B cell (primary cell): ENCODE data around the gene CEP68. TPM values are rescaled to one million over a fixed set of nuclear protein-coding genes. Genes with fewer than 3 reads are reported as not detected.

Experiments used
- ATAC-seq: fragments of 200-7000 bp; cut with Tn5 transposase; one replicate; pipeline ENCODE4 v1.10.0; 2021; ENCODE audit warnings: low read depth, mild to moderate bottlenecking, moderate number of reproducible peaks, moderate library complexity
- CTCF ChIA-PET: fragments of 350-600 bp; sonication (Branson Sonifier 250); formaldehyde crosslinking; loops from one replicate; lab custom pipeline; 2021; ENCODE audit warnings: antibody characterized with exemption, inconsistent platforms; lab: Charles Lee
- POLR2A ChIA-PET: fragments of 350-600 bp; sonication (Branson Sonifier 250); formaldehyde crosslinking; loops from one replicate; lab custom pipeline; 2021; ENCODE audit warnings: antibody characterized with exemption; lab: Charles Lee
- DNase-seq: peaks from one replicate; pipeline ENCODE4 v3.0.0; 2013
- H2AFZ ChIP-seq: 2 replicates; pipeline ENCODE4 v1.6.1; 2012; ENCODE audit warnings: mild to moderate bottlenecking, low read depth, low read length; ENCODE audit not compliant: insufficient read depth, poor library complexity, severe bottlenecking
- H3K27ac ChIP-seq, 2 donors: 1 replicate in 1 of 2; 2 replicates in 1 of 2; pipeline ENCODE4 v1.5.1; 2012 to 2013; ENCODE audit warnings: low read length in 2 of 2, mild to moderate bottlenecking in 2 of 2, moderate library complexity in 1 of 2
- H3K27me3 ChIP-seq, 4 experiments: fragments of 200-600 bp in 1 of 4; sonication (generic) in 1 of 4; replicated peaks in 1 of 4; 1 replicate in 2 of 4; 2 replicates in 2 of 4; pipeline versions ENCODE4 v1.6.1 to v1.7.0; 2013 to 2016; ENCODE audit warnings: low read length in 3 of 4, mild to moderate bottlenecking in 2 of 4, mixed read lengths in 1 of 4, moderate library complexity in 1 of 4; ENCODE audit not compliant: insufficient read depth in 4 of 4, control insufficient read depth in 3 of 4; ENCODE audit errors: control extremely low read depth in 1 of 4
- H3K36me3 ChIP-seq, 2 experiments: replicated peaks in 1 of 2; 1 replicate in 1 of 2; 2 replicates in 1 of 2; pipeline versions ENCODE4 v1.6.1 to v1.7.1; 2013; ENCODE audit warnings: low read length in 1 of 2; ENCODE audit not compliant: insufficient read depth in 2 of 2, control insufficient read depth in 1 of 2; ENCODE audit errors: control extremely low read depth in 1 of 2, extremely low read depth in 1 of 2
- H3K4me1 ChIP-seq, 2 donors: fragments of 200-600 bp in 1 of 2; sonication (generic) in 1 of 2; 1 replicate in 1 of 2; 2 replicates in 1 of 2; pipeline versions ENCODE4 v1.5.1 to v1.6.1; 2013 to 2017; ENCODE audit warnings: low read length in 2 of 2; ENCODE audit not compliant: control insufficient read depth in 2 of 2, insufficient read depth in 2 of 2
- H3K4me2 ChIP-seq: replicated peaks from 2 replicates; pipeline ENCODE3; 2012; ENCODE audit warnings: mild to moderate bottlenecking, low read depth, low read length; ENCODE audit not compliant: poor library complexity, severe bottlenecking
- H3K4me3 ChIP-seq, 5 experiments: fragments of 200-600 bp in 1 of 5; sonication (generic) in 1 of 5; 1 replicate in 3 of 5; 2 replicates in 2 of 5; pipeline versions ENCODE4 v1.5.1 to v1.7.0; 2011 to 2016; ENCODE audit warnings: low read length in 4 of 5, mild to moderate bottlenecking in 4 of 5, low read depth in 2 of 5, control low read depth in 1 of 5, moderate library complexity in 1 of 5; ENCODE audit not compliant: insufficient read depth in 1 of 5; ENCODE audit errors: control extremely low read depth in 1 of 5, extremely low read depth in 1 of 5
- H3K79me2 ChIP-seq: fragments of 200-600 bp; sonication (generic); one replicate; pipeline ENCODE4 v1.6.0; 2016; ENCODE audit warnings: low read length; ENCODE audit not compliant: control insufficient read depth, insufficient read depth
- H3K9ac ChIP-seq: fragments of 200-600 bp; sonication (generic); 2 replicates; pipeline ENCODE4 v1.6.1; 2017; ENCODE audit warnings: mild to moderate bottlenecking, low read length, moderate library complexity
- H3K9me3 ChIP-seq, 3 donors: one replicate each; pipeline versions ENCODE4 v1.6.1 to v1.7.1; 2013; ENCODE audit warnings: low read length in 2 of 3; ENCODE audit not compliant: control insufficient read depth in 2 of 3, insufficient read depth in 1 of 3; ENCODE audit errors: control extremely low read depth in 1 of 3
- H4K20me1 ChIP-seq: 2 replicates; pipeline ENCODE4 v1.6.0; 2012; ENCODE audit warnings: mild to moderate bottlenecking, low read length; ENCODE audit not compliant: insufficient read depth, control insufficient read depth, poor library complexity, severe bottlenecking
- H3K27ac Mint-ChIP-seq: one replicate; pipeline ENCODE4 v1.8.0; 2021; ENCODE audit warnings: mixed read lengths
- H3K27me3 Mint-ChIP-seq: one replicate; pipeline ENCODE4 v1.8.0; 2021; ENCODE audit warnings: mixed read lengths
- H3K4me1 Mint-ChIP-seq: one replicate; pipeline ENCODE4 v1.8.0; 2021; ENCODE audit warnings: mixed read lengths
- H3K4me3 Mint-ChIP-seq: one replicate; pipeline ENCODE4 v1.8.0; 2021; ENCODE audit warnings: mixed read lengths
- H3K9me3 Mint-ChIP-seq: one replicate; pipeline ENCODE4 v1.8.0; 2022; ENCODE audit warnings: mixed read lengths; ENCODE audit not compliant: insufficient read depth
- CTCF ChIP-seq: fragments of 200-600 bp; IDR thresholded peaks from one replicate; pipeline ENCODE4 v1.8.0; 2022; ENCODE audit warnings: antibody characterized with exemption, mild to moderate bottlenecking
- EZH2 ChIP-seq: IDR thresholded peaks from 2 replicates; pipeline ENCODE4 v1.6.1; 2012; ENCODE audit warnings: borderline replicate concordance, low read depth, mild to moderate bottlenecking, moderate library complexity, low read length; ENCODE audit not compliant: insufficient read depth, poor library complexity, severe bottlenecking
- WGBS: methylation state at CpG from one replicate; pipeline ENCODE4 v1.1.5; 2013; ENCODE audit warnings: missing lambda C conversion rate; ENCODE audit not compliant: insufficient coverage; 5-methylcytosine and 5-hydroxymethylcytosine counted together
- intact Hi-C: fragments of 100-400 bp; cut with micrococcal nuclease; formaldehyde crosslinking; loops from one replicate; pipeline ENCODE4 v1.10.0; 2022
- polyA plus RNA-seq: library from polyadenylated mRNA; depleted of rRNA; stranded (reverse); fragments of >200 nt; gene quantifications from 2 replicates; pipeline ENCODE4 v1.2.3, GENCODE V29; 2012
- total RNA-seq, 2 donors: library from RNA; stranded (reverse); fragments of 120-200 nt in 1 of 2; gene quantifications; 1 replicate in 1 of 2; 2 replicates in 1 of 2; pipeline versions ENCODE4 v1.2.3 to v1.2.4, GENCODE V29; 2013 to 2022

CEP68 gene
- total and polyA plus RNA-seq, 2 donors (not counting 1 experiment from before 2014, with no cell fraction given): 11.0 to 32.0 TPM

- H3K4me1 ChIP-seq: peaks cover 60 to 71% of the 10 kb centered on the region in 2 donors
Measured at GRCh38 chr2:65031341-65032018, 24.7 kb upstream of the CEP68 start.

More at GRCh38 chr2:65031341-65032018, 24.7 kb upstream of the CEP68 start:
- Histone ChIP-seq H3K4me3 (peak overlapping the region; percentile 9 to 63 (median 44)), H3K9ac (peak overlapping the region; percentile 46), H3K9me3 (no peaks in the 10 kb centered on the region), H4K20me1 (no peaks in the 10 kb centered on the region), H2AFZ (no peak overlapping the region), H3K36me3 (peaks cover 0 to 4% of the 10 kb centered on the region in 2 experiments), H3K27ac (peak overlapping the region; percentile 67 to 87), H3K27me3 (no peaks in the 10 kb centered on the region), H3K79me2 (peaks cover 45% of the 10 kb centered on the region), H3K4me2 (peak overlapping the region; percentile 75)
- DNase-seq: peak; percentile 68
- ATAC-seq: peak; percentile 12
- WGBS: 0% methylated on average over 4 of the region's 8 CpGs
- H3K4me1 Mint-ChIP-seq: peaks cover 65% of the 10 kb centered on the region
- no peak for TF ChIP-seq CTCF
- TF ChIP-seq EZH2: no peak
- ChIA-PET POLR2A (interaction anchor here (0.6 to 2.5 kb wide), 10 partner anchors 11 to 508 kb away, joined by 3 to 9 read pairs (median 4); partner anchors contain the start of genes ACTR2, AFTPH, CEP68 and RAB1A), CTCF (interaction anchor here (0.9 to 20.2 kb wide), 16 partner anchors 9 to 701 kb away, joined by 3 to 360 read pairs (median 5); partner anchors contain the start of genes AFTPH and CEP68)
- no peaks in the 10 kb centered on the region for H3K9me3 Mint-ChIP-seq
- H3K4me3 Mint-ChIP-seq: peak overlapping the region; percentile 89
- H3K27ac Mint-ChIP-seq: peak overlapping the region; percentile 87
- intact Hi-C loops: loop anchor here (2.0 to 5.0 kb wide), 4 partner anchors 21 to 264 kb away; partner anchors contain the start of gene SLC1A4
- H3K27me3 Mint-ChIP-seq: no peaks in the 10 kb centered on the region
